Muscle of back (tissue), 11 donors: ENCODE data around the gene BARX2. TPM values are rescaled to one million over a fixed set of nuclear protein-coding genes. Genes with fewer than 3 reads are reported as not detected.

Experiments
- DNase-seq, 3 donors: peaks; one replicate each; pipeline versions ENCODE4 v3.0.0 to v3.0.0-alpha.2; 2013
- polyA plus RNA-seq, 10 donors: library from polyadenylated mRNA; unstranded; fragments of 120-200 nt; gene quantifications; one replicate each; pipeline ENCODE4 v1.2.1, GENCODE V29; 2013; ENCODE audit not compliant: insufficient read length in 10 of 10

BARX2 gene
- polyA plus RNA-seq, 10 donors = 0.12 to 15.2 (median 1.2) TPM

- DNase-seq = no peak
Observed at GRCh38 chr11:129434641-129435498, 59.2 kb downstream of the BARX2 start.

GRCh38 chr11:129435499-129436245 is 60.0 kb downstream of the BARX2 start:
- no peak for DNase-seq

- DNase-seq = no peak
Observed at GRCh38 chr11:129436573-129436972, 60.9 kb downstream of the BARX2 start.

GRCh38 chr11:129440028-129440713 is 64.5 kb downstream of the BARX2 start:
- DNase-seq = no peak

- DNase-seq = no peak
Observed at GRCh38 chr11:129442171-129442570, 66.5 kb downstream of the BARX2 start.

- peak in 1 of 3 donors; percentile 8 for DNase-seq
Observed at GRCh38 chr11:129443276-129443675, 67.6 kb downstream of the BARX2 start.

- no peak for DNase-seq
Observed at GRCh38 chr11:129444274-129444673, 68.6 kb downstream of the BARX2 start.

- no peak for DNase-seq
Observed at GRCh38 chr11:129445226-129445625, 69.6 kb downstream of the BARX2 start.

GRCh38 chr11:129446572-129446971 is 70.9 kb downstream of the BARX2 start:
- no peak for DNase-seq

- no peak for DNase-seq
Observed at GRCh38 chr11:129447654-129448239, 72.1 kb downstream of the BARX2 start.

- no peak for DNase-seq
Observed at GRCh38 chr11:129451524-129451923, 75.9 kb downstream of the BARX2 start.

GRCh38 chr11:129453293-129453721 is 77.7 kb downstream of the BARX2 start:
- no peak for DNase-seq

GRCh38 chr11:129455101-129455500 is 79.5 kb downstream of the BARX2 start:
- DNase-seq = no peak

GRCh38 chr11:129455756-129456655 is 80.4 kb downstream of the BARX2 start:
- DNase-seq = peak in 2 of 3 donors; percentile 16 to 26

- no peak for DNase-seq
Observed at GRCh38 chr11:129457321-129457720, 81.7 kb downstream of the BARX2 start.

GRCh38 chr11:129458278-129458677 is 82.6 kb downstream of the BARX2 start:
- no peak for DNase-seq

- DNase-seq = no peak
Observed at GRCh38 chr11:129458756-129459535, 83.3 kb downstream of the BARX2 start.

GRCh38 chr11:129460714-129461113 is 85.1 kb downstream of the BARX2 start:
- DNase-seq = no peak

- DNase-seq = no peak
Observed at GRCh38 chr11:129484068-129484467, 108.4 kb downstream of the BARX2 start.

- no peak for DNase-seq
Observed at GRCh38 chr11:129489249-129489648, 113.6 kb downstream of the BARX2 start.
